HFFc6 (cell line): ENCODE data around the gene JMJD8. TPM values are rescaled to one million over a fixed set of nuclear protein-coding genes. Genes with fewer than 3 reads are reported as not detected.

Experiments
- DNase-seq: peaks from one replicate; pipeline ENCODE4 v3.0.0-alpha.2; 2018
- H3K27ac Mint-ChIP-seq: 2 replicates; pipeline ENCODE4 v1.8.0; 2020; ENCODE audit warnings: mild to moderate bottlenecking, mixed read lengths
- H3K27me3 Mint-ChIP-seq: 2 replicates; pipeline ENCODE4 v1.8.0; 2021; ENCODE audit warnings: mild to moderate bottlenecking, moderate library complexity, mixed read lengths; ENCODE audit not compliant: insufficient read depth
- H3K36me3 Mint-ChIP-seq: 2 replicates; pipeline ENCODE4 v1.8.0; 2021; ENCODE audit warnings: low read depth, mixed read lengths
- H3K4me1 Mint-ChIP-seq: 2 replicates; pipeline ENCODE4 v1.8.0; 2020; ENCODE audit warnings: low read depth, mixed read lengths
- H3K4me3 Mint-ChIP-seq: 2 replicates; pipeline ENCODE4 v1.8.0; 2020; ENCODE audit warnings: mild to moderate bottlenecking, moderate library complexity, mixed read lengths
- H3K9me3 Mint-ChIP-seq: 2 replicates; pipeline ENCODE4 v1.8.0; 2020; ENCODE audit warnings: mild to moderate bottlenecking, mixed read lengths
- CTCF ChIP-seq: fragments of 200-600 bp; sonication (generic); IDR thresholded peaks from 2 replicates; pipeline ENCODE4 v1.5.0; 2021; ENCODE audit warnings: antibody characterized with exemption, mild to moderate bottlenecking
- total RNA-seq, 6 experiments: library from RNA; stranded (reverse); fragmentation: NEBNext Ultra II Directional; extraction: Animal tissue kit (Norgen Biotek cat#: 25700); gene quantifications; 2 replicates in 1 of 6; 3 replicates in 5 of 6; pipeline ENCODE4 v1.2.3, GENCODE V29; 2021

JMJD8 gene
- total RNA-seq, 6 experiments from 2014 or later: 7.6 to 10.6 (median 9.3) TPM

DNA sequence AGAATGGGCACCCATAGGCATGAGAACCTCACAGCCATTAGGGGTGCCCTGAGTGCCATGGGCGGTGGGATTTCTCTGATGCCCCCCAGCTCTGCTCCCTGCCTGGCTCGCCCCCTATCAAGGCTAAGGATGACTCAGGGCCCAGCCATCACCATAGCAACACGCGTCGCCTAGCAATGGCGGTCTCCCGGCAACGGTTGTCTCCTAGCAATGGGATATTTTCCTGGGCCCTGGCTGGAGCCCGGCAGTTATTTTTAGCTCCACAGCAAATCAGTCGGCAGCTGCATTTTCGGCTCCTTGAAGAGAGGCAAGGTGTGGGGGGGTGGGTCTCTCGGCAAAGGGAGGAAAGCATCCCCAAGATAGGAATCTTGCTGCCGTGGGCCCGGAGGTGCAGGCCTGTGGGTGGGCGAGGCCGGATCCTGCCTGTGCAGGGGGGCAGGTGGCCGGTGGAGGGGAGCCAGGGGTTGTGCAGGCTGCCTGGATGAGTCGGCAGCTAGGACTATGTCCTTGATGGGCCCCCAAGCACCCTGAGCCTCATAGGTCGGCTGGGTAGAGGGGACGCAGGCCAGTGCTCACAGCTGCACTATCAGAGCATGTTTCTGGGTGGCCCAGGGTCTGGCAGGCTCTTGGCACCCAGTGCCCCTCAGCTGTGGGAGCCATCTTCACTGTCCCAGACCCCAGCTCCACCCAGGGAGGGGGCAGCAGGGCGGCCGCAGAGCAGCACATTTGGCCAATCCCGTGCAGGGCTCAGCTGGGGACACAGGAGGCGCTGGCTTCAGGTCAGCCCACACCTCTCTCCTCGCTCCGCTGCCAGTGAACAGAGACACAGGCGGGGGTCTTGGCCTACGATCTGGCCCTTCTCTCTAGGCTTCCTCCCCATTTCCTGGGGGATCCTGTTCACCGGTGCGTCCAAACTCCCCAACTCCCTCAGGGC is 25.7 kb upstream of the JMJD8 start:
- Mint-ChIP-seq H3K4me3 (no peak overlapping the region), H3K27ac (peak overlapping the region; percentile 58), H3K4me1 (peaks cover 20% of the 10 kb centered on the region), H3K27me3 (peaks cover 20% of the 10 kb centered on the region), H3K9me3 (no peaks in the 10 kb centered on the region), H3K36me3 (no peaks in the 10 kb centered on the region)
- peak; percentile 84 for DNase-seq
- TF ChIP-seq CTCF: no peak; the same call in 1 of the 2 replicates

DNA sequence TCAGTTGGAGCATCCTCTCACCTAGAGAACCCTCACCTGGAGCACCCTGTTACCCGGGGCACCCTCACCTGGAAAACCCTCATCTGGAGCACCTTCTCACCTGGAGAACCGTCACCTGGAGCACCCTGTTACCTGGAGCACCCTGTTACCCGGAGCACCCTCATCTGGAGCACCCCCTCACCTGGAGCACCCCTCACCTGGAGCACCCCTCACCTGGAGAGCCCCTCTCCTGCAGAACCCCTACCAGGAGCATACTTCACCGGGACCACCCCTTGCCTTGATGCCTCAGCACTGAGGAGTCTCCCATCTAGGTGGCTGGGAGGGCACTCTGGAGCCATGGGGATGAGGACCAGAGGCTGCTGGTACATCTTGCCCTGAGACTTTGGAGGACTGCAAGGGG is 24.8 kb upstream of the JMJD8 start:
- no peaks in the 10 kb centered on the region for H3K9me3 Mint-ChIP-seq
- TF ChIP-seq CTCF: no peak
- H3K27ac Mint-ChIP-seq: no peak overlapping the region
- DNase-seq: no peak
- no peaks in the 10 kb centered on the region for H3K36me3 Mint-ChIP-seq
- no peak overlapping the region for H3K4me3 Mint-ChIP-seq
- peaks cover 17% of the 10 kb centered on the region for H3K4me1 Mint-ChIP-seq
- H3K27me3 Mint-ChIP-seq: peaks cover 21% of the 10 kb centered on the region

DNA sequence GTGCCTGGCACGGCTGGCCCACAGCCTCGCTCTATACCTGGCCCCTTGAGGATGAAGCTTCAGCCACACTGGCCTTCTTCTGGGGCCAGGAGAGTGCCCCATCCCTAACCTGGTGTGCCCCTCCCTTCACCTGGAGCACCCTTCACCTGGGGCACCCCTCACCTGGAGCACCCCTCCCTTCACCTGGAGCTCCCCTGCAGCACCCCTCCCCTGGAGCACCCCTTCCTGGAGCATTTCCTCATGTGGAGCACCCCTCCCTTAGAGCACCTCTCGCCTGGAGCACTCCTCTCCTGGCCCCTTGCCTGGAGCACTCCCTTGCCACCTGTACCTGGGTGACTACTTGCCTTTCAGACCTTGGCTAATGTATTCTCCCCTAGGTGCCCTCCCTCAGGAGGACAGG is 23.9 kb upstream of the JMJD8 start:
- no peaks in the 10 kb centered on the region for H3K36me3 Mint-ChIP-seq
- H3K4me3 Mint-ChIP-seq: no peak overlapping the region
- no peaks in the 10 kb centered on the region for H3K9me3 Mint-ChIP-seq
- peaks cover 13% of the 10 kb centered on the region for H3K4me1 Mint-ChIP-seq
- peaks cover 29% of the 10 kb centered on the region for H3K27me3 Mint-ChIP-seq
- TF ChIP-seq CTCF: no peak
- DNase-seq: no peak
- H3K27ac Mint-ChIP-seq: no peak overlapping the region

- H3K27ac Mint-ChIP-seq: no peak overlapping the region
- H3K4me1 Mint-ChIP-seq: peaks cover 5% of the 10 kb centered on the region; the same call in 1 of the 2 replicates
- H3K9me3 Mint-ChIP-seq: no peaks in the 10 kb centered on the region
- TF ChIP-seq CTCF: no peak
- DNase-seq: no peak
- H3K27me3 Mint-ChIP-seq: peaks cover 36% of the 10 kb centered on the region
- H3K36me3 Mint-ChIP-seq: no peaks in the 10 kb centered on the region
- H3K4me3 Mint-ChIP-seq: no peak overlapping the region
These were observed 23.0 kb upstream of the JMJD8 start for GRCh38 chr16:707062-707538.

GRCh38 chr16:706189-707061 is 22.3 kb upstream of the JMJD8 start:
- no peaks in the 10 kb centered on the region for H3K9me3 Mint-ChIP-seq
- H3K27ac Mint-ChIP-seq: no peak overlapping the region
- peaks cover 37% of the 10 kb centered on the region for H3K27me3 Mint-ChIP-seq
- peaks cover 5% of the 10 kb centered on the region; the same call in 1 of the 2 replicates for H3K4me1 Mint-ChIP-seq
- no peak for DNase-seq
- H3K4me3 Mint-ChIP-seq: no peak overlapping the region
- 0 out of 2 replicates have a peak, but pooled peaks have one; percentile 7 for TF ChIP-seq CTCF
- no peaks in the 10 kb centered on the region for H3K36me3 Mint-ChIP-seq
